PC-3 (cell line): ENCODE data around the gene CASK. TPM values are rescaled to one million over a fixed set of nuclear protein-coding genes. Genes with fewer than 3 reads are reported as not detected.

ENCODE experiments used
- ATAC-seq: fragments of 200-7000 bp; cut with Tn5 transposase; 2 replicates; pipeline ENCODE4 v1.9.1; 2020; ENCODE audit warnings: mild to moderate bottlenecking, moderate library complexity
- BruUV-seq: library from RNA; stranded (reverse); fragments of 400-500 nt; replicated peaks from 2 replicates; lab custom pipeline; 2021; lab: Mats Ljungman, UMichigan
- CTCF ChIA-PET: fragments of 300-600 bp; sonication (Branson Sonifier 250); formaldehyde crosslinking; loops from one replicate; lab custom pipeline; 2022; ENCODE audit warnings: antibody characterized with exemption; lab: Charles Lee
- POLR2A ChIA-PET: fragments of 300-600 bp; sonication (Branson Sonifier 250); formaldehyde crosslinking; loops from one replicate; lab custom pipeline; 2022; ENCODE audit warnings: antibody characterized with exemption; ENCODE audit not compliant: unreplicated experiment; lab: Charles Lee
- DNase-seq: peaks from one replicate; pipeline ENCODE4 v3.0.0-alpha.2; 2015
- H2AFZ ChIP-seq: fragments of 300-600 bp; sonication (generic); 2 replicates; pipeline ENCODE4 v1.6.0; 2016; ENCODE audit warnings: antibody characterized with exemption, low read length
- H3F3A ChIP-seq: fragments of 300-600 bp; sonication (generic); one replicate; pipeline ENCODE4 v1.6.0; 2017; ENCODE audit warnings: antibody characterized with exemption, low read length, control low read depth, mild to moderate bottlenecking; ENCODE audit not compliant: unreplicated experiment
- H3K27ac ChIP-seq: fragments of 300-600 bp; sonication (generic); 2 replicates; pipeline ENCODE4 v1.5.1; 2016; ENCODE audit warnings: mild to moderate bottlenecking, low read length
- H3K27me3 ChIP-seq: fragments of 300-600 bp; sonication (generic); 2 replicates; pipeline ENCODE4 v1.6.1; 2016; ENCODE audit warnings: low read length, mixed read lengths
- H3K36me3 ChIP-seq: fragments of 300-600 bp; sonication (generic); 2 replicates; pipeline ENCODE4 v1.6.1; 2016; ENCODE audit warnings: low read depth, mixed run types, low read length, mixed read lengths
- H3K4me1 ChIP-seq: fragments of 300-600 bp; sonication (generic); 2 replicates; pipeline ENCODE4 v1.5.1; 2016; ENCODE audit warnings: low read length; ENCODE audit not compliant: insufficient read depth
- H3K4me2 ChIP-seq: fragments of 300-600 bp; sonication (generic); 2 replicates; pipeline ENCODE4 v1.6.0; 2016; ENCODE audit warnings: low read length
- H3K4me3 ChIP-seq: fragments of 300-600 bp; sonication (generic); 2 replicates; pipeline ENCODE4 v1.5.1; 2016; ENCODE audit warnings: mild to moderate bottlenecking, low read length, mixed read lengths
- H3K79me2 ChIP-seq: fragments of 300-600 bp; sonication (generic); 2 replicates; pipeline ENCODE4 v1.6.1; 2017; ENCODE audit warnings: low read length, mixed read lengths
- H3K9ac ChIP-seq: fragments of 300-600 bp; sonication (generic); 2 replicates; pipeline ENCODE4 v1.6.0; 2016; ENCODE audit warnings: mild to moderate bottlenecking, low read length
- H3K9me2 ChIP-seq: fragments of 300-600 bp; sonication (generic); replicated peaks from 2 replicates; pipeline ENCODE4 v1.6.1; 2016; ENCODE audit warnings: mixed run types, low read length, mixed read lengths
- H3K9me3 ChIP-seq: fragments of 300-600 bp; sonication (generic); 2 replicates; pipeline ENCODE4 v1.6.1; 2016; ENCODE audit warnings: low read length, mixed read lengths
- H4K20me1 ChIP-seq: fragments of 300-600 bp; sonication (generic); 2 replicates; pipeline ENCODE4 v1.6.1; 2016; ENCODE audit warnings: low read length, mixed read lengths
- EZH2 ChIP-seq: fragments of 300-600 bp; sonication (generic); IDR thresholded peaks from one replicate; pipeline ENCODE4 v1.6.1; 2017; ENCODE audit warnings: antibody characterized with exemption, mild to moderate bottlenecking, low read length; ENCODE audit not compliant: unreplicated experiment
- EZH2phosphoT487 ChIP-seq: fragments of 300-600 bp; sonication (generic); IDR thresholded peaks from 2 replicates; pipeline ENCODE4 v1.6.1; 2018; ENCODE audit warnings: mild to moderate bottlenecking, antibody characterized with exemption, low read length, borderline replicate concordance
- intact Hi-C: fragments of 100-400 bp; cut with micrococcal nuclease; formaldehyde crosslinking; loops from 2 replicates; pipeline ENCODE4 v1.9.0; 2023
- total RNA-seq: library from RNA; depleted of rRNA; stranded (reverse); fragments of >200 nt; gene quantifications from 2 replicates; pipeline ENCODE4 v1.2.3, GENCODE V29; 2014
- TF ChIP-seq, protein P1 (sequence below): fragments of 300-600 bp; sonication (generic); conservative IDR thresholded peaks from 2 replicates; pipeline ENCODE4 v1.5.1; 2017; ENCODE audit warnings: antibody characterized with exemption, low read depth, mild to moderate bottlenecking, low read length

CASK gene
- total RNA-seq, 1 experiment from 2014 or later, result 21.4 TPM

- CTCF ChIA-PET, result no interaction called here
- no peaks in the 10 kb centered on the region for H3K27me3 ChIP-seq
- DNase-seq (no peak), ATAC-seq (no peak)
- TF ChIP-seq, protein P1, sequence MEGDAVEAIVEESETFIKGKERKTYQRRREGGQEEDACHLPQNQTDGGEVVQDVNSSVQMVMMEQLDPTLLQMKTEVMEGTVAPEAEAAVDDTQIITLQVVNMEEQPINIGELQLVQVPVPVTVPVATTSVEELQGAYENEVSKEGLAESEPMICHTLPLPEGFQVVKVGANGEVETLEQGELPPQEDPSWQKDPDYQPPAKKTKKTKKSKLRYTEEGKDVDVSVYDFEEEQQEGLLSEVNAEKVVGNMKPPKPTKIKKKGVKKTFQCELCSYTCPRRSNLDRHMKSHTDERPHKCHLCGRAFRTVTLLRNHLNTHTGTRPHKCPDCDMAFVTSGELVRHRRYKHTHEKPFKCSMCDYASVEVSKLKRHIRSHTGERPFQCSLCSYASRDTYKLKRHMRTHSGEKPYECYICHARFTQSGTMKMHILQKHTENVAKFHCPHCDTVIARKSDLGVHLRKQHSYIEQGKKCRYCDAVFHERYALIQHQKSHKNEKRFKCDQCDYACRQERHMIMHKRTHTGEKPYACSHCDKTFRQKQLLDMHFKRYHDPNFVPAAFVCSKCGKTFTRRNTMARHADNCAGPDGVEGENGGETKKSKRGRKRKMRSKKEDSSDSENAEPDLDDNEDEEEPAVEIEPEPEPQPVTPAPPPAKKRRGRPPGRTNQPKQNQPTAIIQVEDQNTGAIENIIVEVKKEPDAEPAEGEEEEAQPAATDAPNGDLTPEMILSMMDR, result no peak
- TF ChIP-seq EZH2phosphoT487 (no peak), EZH2 (no peak)
- no peaks in the 10 kb centered on the region for H3K36me3 ChIP-seq
- H3K79me2 ChIP-seq, result no peaks in the 10 kb centered on the region
- no peaks in the 10 kb centered on the region for H3K4me1 ChIP-seq
- H3K4me2 ChIP-seq, result no peak overlapping the region
- no peaks in the 10 kb centered on the region for H3K9me2 ChIP-seq
- H3K4me3 ChIP-seq, result no peak overlapping the region
- H3K27ac ChIP-seq, result no peak overlapping the region
- no TSS peak for BruUV-seq
- H3K9me3 ChIP-seq, result no peaks in the 10 kb centered on the region
- no peaks in the 10 kb centered on the region for H4K20me1 ChIP-seq
- POLR2A ChIA-PET, result no interaction called here
- no peak overlapping the region for H2AFZ ChIP-seq
- no peak overlapping the region for H3K9ac ChIP-seq
- intact Hi-C loops, result loop anchor here (1.0 kb wide), 1 partner anchor 176 kb away; no protein-coding TSS in a partner anchor
- H3F3A ChIP-seq, result no peaks in the 10 kb centered on the region
These were observed 189.4 kb downstream of the CASK start for GRCh38 chrX:41733939-41734338.

- DNase-seq, result no peak
- ChIA-PET POLR2A (no interaction called here), CTCF (no interaction called here)
- Histone ChIP-seq H3F3A (no peaks in the 10 kb centered on the region), H2AFZ (no peak overlapping the region), H3K79me2 (no peaks in the 10 kb centered on the region), H3K4me2 (no peak overlapping the region), H3K36me3 (no peaks in the 10 kb centered on the region), H3K4me1 (no peaks in the 10 kb centered on the region), H3K9ac (no peak overlapping the region), H4K20me1 (no peaks in the 10 kb centered on the region), H3K9me2 (no peaks in the 10 kb centered on the region), H3K4me3 (no peak overlapping the region), H3K27me3 (no peaks in the 10 kb centered on the region), H3K9me3 (no peaks in the 10 kb centered on the region), H3K27ac (no peak overlapping the region)
- BruUV-seq, result no TSS peak
- intact Hi-C loops, result no loop called here
- no peak for TF ChIP-seq EZH2phosphoT487
- TF ChIP-seq, protein P1, result no peak
- TF ChIP-seq EZH2, result no peak
- no peak for ATAC-seq
These were observed 191.1 kb downstream of the CASK start for GRCh38 chrX:41732260-41732659.

DNA sequence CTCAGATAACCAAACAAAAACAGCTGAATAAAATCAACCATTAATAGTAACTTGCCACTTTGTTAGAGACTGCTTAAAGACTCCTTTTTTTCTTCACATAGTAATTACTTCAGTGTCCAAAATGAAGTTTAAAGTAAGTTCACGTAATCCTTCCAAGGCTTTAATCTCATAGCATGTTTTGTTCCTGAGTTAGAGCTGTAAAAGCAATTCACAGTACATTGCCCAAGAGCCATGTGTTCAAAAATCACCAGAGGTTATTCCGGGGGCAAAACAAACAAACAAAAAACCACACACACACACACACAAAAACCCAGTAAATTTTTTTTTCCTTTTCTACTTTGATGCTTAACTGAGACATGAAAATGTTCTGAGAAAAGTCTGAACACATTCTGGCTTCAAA is 193.3 kb downstream of the CASK start:
- TF ChIP-seq, protein P1, result no peak
- TF ChIP-seq EZH2phosphoT487 (no peak), EZH2 (no peak)
- Histone ChIP-seq H3K4me1 (no peaks in the 10 kb centered on the region), H3K4me2 (no peak overlapping the region), H3K4me3 (no peak overlapping the region), H3K36me3 (no peaks in the 10 kb centered on the region), H3K9me2 (no peaks in the 10 kb centered on the region), H4K20me1 (no peaks in the 10 kb centered on the region), H3K9ac (no peak overlapping the region), H3K27ac (no peak overlapping the region), H3F3A (no peaks in the 10 kb centered on the region), H3K27me3 (no peaks in the 10 kb centered on the region), H2AFZ (no peak overlapping the region), H3K9me3 (no peaks in the 10 kb centered on the region), H3K79me2 (no peaks in the 10 kb centered on the region)
- intact Hi-C loops, result no loop called here
- ChIA-PET CTCF (no interaction called here), POLR2A (no interaction called here)
- DNase-seq (no peak), ATAC-seq (no peak)
- BruUV-seq, result no TSS peak
